ENCODE data around the gene WSCD2.

WSCD2 gene

DNA sequence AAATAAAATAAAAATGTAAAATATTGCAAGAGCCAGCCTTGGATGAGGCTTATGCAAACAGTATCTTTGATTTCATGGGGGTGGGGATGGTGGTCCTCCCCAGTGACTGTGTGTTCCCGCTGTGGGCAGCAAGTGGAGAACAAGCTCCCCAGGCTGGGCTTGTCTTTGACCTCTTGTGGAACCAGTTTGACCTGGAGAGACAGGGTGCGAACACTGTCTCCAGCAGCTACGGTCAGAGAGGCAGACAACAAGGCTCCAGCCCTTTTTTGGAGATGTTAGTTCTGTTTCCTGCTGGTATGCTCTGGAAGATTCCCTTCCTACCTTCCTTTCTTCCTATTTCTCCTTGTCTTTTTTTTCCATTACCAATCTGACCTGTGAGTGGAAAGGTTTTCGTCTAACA, 21.8 kb upstream of the WSCD2 start:
- DNase-seq (ENCODE audit: low read depth in 2 of 2), result no peak

DNA sequence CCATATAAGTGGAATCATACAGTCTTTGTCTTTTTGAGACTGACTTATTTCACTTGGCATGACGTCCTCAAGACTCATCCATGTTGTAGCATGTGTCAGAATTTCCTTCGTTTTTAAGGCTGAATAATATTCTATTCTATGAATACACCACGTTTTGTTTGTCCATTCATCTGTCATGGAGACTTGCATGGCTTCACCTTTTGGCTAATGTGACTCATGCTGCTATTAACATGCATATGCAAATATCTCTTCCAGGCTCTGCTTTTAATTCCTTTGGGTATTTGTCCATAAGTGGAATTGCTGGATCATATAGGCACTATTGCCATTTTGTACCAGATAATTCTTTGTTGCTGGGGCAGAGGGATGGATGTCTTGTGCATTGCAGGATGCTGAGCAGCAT, 19.6 kb upstream of the WSCD2 start:
- no peak for DNase-seq (ENCODE audit: low read depth in 2 of 2)

DNA sequence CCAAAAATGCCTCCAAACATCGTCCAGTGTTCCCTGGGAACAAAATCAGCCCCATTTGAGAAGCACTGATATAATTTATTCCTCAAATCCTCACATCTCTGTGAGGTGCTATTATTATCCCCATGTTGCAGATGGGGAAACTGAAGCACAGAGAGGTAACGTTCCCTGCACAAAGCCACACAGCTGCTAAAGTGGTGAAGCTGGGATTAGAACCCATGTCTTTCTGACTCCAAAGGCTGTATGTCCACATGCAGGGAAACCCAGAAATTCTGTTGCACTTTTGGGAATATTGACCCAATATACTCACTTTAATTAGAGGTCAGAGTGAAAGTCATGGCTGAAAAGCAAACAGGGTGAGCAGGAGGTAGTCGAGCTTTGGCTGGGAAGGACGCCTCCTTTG, 19.1 kb upstream of the WSCD2 start:
- DNase-seq (ENCODE audit: low read depth in 2 of 2), result no peak

DNA sequence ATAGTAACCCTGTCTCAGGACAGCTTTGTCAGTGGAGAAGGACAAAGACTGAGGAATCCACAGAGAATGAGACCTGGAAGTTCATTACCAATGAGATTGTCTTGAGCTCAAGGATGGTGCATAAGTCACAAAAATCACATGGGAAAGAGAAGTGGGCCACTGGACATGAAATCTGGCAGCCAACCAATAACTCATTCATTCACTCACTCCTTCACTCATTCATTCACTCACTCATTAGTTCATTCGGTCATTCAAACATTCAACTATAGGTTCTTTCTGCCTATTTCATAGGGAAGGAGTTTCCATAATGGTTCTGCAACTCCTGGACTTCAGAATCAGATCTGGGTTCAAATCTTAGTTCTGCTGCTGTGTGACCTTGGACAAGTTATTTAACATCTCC, 18.2 kb upstream of the WSCD2 start:
- no peak for DNase-seq (ENCODE audit: low read depth in 2 of 2)

DNA sequence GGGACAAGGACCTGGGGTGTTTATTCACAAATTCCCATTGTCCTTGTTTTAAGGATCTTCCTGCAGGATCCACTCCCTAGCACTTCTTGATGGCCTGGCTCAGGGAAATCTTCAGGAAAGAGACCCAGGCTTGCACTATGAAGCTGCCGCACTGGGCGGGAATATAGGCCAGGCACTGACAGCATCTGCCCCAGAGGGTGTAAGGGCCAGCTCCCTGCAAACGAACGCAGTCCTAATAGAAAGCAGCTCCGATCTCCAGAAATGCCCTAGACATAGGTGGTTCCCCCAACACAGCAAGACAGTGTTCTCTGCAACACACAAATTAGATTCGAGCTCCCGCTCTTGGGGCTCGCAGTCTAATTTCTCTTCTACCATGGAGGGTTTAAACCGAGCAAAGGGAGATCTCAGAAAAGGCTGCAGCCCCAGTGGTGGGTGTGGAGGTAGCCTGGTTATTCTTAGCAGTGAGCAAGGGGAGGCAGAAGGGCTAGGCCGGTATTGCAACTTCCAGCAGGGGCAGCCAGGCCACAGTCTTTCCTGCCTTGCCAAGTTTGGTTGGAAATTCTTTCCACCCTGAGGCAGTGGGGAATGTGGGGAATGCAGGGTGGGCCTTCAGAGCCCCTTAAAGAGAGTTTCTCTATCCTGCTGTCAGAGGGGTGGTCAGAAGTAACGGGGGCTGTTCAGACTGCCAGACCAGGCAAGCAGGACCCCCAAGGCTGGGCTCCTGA, 16.1 kb upstream of the WSCD2 start:
- no peak for DNase-seq (ENCODE audit: low read depth in 2 of 2)

DNA sequence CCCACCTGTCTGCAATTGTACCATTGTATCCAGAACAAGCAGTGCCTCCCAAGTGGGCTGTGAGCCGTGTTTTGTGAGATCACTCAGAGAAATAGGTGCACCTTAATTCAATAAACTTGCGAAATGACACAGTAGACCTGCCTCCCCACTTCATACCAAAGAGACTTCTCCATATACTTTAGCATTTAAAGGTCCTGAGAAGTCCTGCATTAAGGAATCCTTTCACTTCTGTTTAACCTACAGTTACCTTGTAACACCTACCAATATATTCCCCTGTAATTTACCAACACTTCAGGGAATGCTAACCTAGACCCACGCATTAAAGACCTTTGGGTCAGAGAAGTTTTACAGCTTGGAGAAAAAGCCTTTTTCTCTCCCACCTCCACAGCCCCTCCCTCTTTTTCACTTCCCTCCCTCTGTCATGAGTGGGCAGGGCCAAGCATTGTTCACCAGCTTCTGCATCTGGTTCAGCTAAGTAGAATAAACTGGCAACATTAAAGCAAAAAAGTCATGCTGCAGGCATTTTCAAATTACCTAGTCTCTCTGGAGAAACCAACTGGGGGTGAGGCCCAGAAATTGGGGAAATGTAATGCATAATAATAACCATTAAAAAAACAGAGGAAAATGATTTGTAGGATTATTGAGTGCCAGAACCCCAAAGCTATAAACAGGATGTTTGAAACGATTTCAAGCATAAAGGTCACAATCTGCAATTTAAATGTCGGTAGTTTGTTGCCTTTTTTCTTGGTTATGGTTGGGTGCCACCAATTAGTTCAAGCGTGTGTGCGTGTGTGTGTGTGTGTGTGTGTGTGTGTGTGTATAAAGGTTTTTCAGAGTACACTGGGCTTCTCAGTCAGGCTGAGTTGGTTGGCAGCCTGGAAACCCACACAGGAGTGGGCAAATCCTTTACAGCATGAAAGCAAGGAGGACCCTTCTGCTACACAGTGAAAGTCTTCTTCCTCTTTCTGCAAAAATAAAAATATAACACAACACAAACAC, 13.7 kb upstream of the WSCD2 start:
- no peak for DNase-seq (ENCODE audit: low read depth in 2 of 2)

DNA sequence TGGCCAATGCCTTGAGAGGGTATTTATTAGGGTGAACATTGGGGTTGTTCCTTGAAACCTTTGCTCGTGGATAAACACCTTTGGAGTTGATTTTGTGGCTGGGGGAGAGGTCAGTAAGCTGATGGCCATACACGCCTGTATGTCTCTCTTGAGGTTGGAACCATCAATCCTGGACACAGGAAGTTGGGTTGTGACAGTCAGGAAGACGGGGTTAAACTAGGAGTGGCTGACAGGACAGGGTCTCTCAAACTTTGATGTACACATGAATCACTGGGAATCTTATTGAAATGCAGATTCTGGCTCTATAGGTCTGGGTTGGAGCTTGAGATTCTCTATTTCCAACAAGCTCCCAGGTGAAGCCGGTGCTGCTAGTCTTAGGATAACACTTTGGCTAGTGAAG, 12.8 kb upstream of the WSCD2 start:
- no peak for DNase-seq (ENCODE audit: low read depth in 2 of 2)

DNA sequence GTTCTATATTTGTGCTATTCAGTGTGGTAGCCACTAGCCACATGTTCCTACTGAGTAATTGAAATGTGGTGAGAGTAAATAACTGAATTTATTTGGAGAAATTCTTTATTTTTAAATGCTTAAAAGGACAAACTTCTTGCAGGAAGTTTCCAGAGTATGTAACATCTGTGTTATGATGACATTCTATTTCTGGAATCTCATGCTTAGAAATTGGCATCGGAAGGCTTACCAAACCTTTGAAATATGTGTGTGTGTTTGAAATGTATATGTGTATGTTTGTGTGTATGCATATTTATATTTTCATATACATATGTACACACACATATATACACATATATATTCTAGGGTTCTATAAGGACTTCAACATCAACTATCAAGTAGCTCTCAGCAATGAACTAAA, 12.4 kb upstream of the WSCD2 start:
- no peak for DNase-seq (ENCODE audit: low read depth in 2 of 2)

DNA sequence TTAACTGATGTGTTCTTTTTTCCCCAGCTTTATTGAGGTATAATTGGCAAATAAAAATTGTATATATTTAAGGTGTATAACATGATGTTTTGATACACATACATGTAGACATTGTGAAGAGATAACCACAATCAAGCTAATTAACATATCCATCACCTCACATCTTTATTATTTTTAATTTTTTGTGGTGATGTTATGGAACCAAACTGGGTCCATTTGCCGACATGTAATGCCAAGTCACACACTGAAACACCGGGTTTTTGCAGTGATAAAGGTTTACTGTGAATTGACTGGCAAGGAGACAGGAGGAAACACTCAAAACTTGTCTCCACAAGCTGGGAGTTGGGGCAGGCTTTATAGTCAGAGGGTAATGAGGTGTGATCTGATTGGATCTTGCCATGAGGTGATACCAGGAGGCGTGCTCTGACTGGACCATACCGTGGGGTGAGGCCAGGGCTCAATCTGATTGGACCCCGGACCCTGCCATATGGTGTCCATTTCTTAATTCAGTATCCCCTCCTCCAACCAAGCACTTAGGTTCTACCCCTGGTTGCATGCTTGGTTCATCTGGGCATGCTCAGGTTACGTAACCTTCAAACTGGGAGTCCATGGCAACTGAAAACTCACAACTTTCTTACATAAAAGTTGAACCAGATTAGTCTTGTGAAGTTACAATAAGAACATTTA, 11.8 kb upstream of the WSCD2 start:
- no peak for DNase-seq (ENCODE audit: low read depth in 2 of 2)

DNA sequence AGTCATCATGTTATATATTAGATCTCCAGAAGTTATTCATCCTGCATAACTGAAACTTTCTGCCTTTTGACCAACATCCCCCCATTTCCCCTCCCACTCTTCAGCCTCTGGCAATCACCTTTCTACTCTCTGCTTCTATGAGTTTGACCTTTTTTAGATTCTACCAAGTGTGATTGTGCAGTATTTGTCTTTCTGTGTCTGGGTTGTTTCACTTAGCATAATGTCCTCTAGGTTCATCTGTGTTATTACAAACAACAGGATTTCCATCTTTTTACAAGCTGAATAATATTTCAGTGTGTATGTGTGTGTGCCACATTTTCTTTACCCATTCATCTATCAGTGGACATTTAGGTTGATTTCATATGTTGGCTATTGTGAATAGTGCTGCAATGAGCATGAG, 11.2 kb upstream of the WSCD2 start:
- DNase-seq (ENCODE audit: low read depth in 2 of 2), result no peak

DNA sequence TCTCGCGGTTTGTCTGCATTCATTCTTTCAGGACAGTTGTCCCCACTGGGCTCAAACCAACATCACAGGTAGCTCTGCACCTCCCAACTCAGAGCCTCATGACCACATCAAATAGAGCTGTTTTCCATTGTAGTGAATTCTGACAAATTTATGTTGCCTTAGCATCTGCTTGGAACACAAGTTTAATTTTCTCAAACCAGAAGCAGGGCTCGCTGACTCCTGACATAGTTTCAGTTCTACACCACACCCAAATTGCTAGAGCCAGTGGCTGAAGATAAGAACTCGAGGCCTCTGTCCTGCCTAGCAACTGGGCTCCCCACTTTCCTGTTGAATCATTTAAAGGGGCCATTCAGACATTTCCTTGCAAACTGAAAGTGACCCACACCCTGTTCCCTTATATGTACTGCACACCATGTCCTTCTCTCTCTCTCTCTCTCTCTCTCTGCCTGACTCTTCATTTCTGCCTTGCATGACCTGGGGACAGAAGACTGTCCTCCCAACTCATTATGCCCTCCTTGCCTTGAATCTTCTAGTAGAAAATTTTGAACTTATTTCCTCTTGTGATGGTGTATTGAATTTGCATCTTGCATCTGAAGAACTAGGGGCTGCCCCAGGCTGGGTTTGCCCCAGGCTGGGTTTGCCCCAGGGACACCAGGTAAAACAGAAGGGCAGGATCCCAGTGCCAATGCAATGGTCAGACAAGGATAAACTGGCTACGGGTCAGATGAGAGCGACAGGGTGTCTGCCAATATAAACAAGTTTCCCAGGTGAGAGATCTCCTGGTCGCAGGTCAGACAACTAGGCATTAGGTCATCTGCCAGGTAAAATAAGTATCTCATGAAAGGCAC, 9.7 kb upstream of the WSCD2 start:
- no peak for DNase-seq (ENCODE audit: low read depth in 2 of 2)

DNA sequence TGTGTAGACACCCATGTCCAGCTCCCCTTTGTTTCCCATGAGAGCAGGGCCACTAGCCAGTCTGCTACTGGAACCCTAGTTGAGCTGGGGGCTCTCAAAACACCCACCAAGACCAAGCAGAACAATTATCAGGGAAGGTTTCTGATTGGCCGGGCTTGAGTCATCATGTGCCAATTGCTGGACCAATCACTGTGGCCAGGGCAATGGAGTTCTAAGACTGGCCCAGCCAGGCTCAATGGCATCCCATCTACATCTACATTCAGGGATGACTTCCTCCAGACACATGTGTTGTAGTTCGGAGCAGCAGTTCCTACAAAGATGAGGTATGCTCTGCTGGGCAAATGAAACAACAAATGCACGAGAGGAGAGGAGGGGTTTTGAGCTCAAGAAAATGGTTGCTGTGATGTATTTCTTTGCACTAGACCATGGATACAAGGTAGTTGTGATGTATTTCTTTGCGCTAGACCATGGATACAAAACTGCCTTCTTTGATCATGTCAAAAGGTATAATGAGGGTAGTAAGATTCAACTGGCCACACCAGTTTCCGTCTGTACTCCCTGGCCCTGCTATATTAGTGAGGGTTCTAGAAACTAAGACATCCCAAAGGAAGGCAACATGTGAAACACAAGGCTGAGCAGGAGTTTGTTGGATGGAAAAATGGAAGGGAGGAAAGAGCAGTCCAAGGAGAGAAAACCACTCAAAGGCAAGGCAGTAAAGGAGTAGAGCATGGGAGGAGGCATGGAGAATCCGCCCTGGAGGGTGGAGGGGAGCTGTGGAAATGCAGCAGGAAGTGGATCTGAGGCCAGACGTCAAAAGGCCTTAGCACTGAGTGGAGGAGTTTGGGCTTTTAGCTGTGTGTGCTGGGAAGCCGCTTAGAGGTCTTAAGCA, 8.9 kb upstream of the WSCD2 start:
- DNase-seq (ENCODE audit: low read depth in 2 of 2), result no peak

DNA sequence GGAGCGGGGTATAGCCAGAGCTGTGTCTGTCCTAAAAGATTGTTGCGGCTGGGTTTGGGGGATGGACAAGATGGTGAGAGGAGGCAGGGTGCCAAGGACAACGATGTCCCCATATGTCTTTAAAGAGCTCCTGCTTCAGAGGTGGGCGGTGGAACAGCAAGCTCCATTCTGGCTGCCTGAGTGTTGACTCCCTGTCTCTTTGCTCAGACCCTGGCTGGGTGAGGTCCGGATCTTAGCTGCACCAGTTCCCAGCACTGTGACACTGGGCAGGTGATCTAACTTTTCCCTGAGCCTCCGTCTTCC, 8.3 kb upstream of the WSCD2 start:
- DNase-seq (ENCODE audit: low read depth in 2 of 2), result no peak

DNA sequence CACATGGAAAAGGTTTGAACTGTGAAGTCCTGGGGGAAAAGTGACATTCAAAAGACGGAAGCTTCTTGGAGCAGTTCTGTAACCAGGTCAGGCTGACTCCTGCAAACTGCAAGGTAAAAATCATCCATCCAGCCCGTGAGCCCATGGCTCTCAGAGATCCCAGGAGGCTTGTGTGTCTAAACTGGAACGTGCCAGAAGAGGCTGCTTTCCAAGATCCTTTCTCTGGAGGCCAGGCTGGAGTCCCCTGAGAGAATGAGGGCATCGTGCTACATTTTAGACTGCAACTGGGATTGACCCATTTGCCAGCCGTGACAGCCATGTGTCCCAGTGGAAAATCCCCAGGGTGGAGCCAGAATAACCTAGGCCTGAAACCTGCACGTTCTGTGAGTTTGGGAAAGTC, 7.8 kb upstream of the WSCD2 start:
- no peak for DNase-seq (ENCODE audit: low read depth in 2 of 2)

DNA sequence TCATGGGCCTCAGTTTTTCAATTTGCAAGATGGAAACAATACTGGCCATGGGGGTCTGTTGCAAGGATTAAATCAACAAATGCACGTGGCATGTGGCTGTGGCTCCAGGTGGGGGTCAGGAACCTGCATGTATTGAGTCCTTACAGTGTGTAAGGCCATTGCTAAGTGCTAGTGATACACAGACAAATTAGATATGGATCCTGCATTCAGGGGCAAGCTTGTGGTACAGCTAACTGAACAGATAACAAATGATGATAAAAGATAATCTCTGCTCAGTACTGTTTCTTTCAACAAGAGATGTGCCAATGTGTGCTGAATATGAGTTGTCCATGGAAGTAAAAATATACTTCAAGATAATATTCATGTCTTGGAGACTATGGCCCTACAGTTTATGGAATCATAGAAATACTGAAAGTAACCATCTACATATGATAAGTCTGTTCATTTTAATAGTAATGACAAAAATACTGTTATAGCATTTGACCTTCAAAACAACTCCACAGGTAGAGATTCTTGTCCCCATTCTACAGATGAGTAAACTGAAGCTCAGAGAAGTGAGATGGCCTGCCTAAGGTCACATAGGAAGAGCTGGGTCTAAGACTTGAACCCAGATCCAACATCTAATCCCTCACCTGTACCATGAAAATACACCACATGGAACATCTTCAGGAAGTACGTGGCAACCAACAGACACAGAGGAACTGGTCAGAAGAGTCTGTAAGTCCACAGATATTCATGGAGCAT, 7.2 kb upstream of the WSCD2 start:
- no peak for DNase-seq (ENCODE audit: low read depth in 2 of 2)

DNA sequence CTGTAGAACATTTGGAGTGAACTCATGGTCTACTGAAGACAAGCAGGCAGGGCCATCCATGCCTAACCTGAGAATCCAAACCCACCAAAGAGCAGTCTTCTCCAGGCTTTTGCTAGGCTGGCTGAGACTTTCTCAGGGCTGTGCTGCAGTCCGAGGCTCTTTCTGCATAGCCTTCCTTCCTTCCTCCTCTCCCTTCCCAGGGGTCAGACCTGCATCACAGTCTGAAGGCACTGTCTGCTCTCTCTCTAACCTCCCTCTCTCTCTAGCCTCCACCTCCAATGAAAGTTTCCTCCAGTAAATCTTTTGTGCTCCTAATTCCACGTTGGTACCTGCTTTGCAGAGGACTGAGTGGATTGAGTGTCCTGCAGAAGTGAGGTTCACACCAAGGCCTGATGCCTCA, 6.4 kb upstream of the WSCD2 start:
- DNase-seq (ENCODE audit: low read depth in 2 of 2), result no peak

DNA sequence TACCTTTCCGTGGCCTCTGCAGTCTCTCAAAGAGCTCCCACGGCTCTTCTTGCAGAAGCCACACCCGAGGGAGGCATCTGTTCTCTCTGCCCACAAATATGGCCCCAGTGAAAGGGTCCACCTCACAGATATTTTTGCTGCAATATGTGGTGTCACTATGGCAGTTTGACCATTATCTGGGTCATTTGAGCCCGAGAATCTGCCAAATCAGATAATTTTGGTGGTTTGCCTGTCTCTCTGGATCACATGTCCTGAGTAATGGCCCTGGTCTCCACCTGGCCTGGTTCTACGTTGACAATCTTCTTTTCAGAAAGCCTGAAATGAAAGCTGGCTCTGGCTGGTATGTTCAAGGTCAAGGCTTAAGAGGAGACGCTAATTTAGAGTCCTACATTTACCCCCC, 5.7 kb upstream of the WSCD2 start:
- DNase-seq (ENCODE audit: low read depth in 2 of 2), result no peak

DNA sequence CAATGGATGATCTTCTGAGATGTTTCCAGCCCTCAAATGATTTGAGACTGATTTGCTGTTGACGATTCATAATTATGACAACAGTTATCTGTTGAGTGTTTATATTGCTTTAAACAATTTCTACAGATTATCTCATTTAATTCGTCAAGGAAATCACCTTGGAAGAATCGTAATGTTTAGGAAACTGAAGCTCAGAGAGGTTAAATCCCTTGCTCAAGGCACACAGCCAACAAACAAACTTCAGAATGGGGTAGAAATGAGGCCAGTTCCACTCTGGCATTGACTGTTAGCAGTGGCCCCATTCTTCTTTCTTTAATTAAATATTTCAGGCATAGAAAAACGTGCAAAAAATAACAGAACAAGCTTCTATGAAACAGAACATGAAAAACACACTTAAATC, 4.0 kb upstream of the WSCD2 start:
- DNase-seq (ENCODE audit: low read depth in 2 of 2), result no peak

DNA sequence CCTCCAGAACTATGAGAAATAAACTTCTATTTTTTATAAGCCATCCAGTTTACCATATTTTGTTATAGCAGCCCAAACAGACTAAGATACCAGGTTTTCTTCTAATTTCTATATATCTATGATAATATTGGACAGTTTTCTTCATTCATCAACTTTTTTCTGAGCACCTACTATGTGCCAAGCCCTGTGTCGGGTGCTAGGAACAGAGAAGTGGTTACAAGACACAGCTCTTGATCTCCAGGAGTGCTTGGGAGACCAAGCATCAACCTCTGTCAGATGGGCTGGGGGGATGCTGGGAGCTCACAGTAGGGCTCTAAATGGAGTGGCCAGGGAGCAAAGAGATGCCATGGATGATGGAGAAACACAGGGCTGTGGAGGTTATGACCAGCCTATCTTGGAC, 2.9 kb upstream of the WSCD2 start:
- DNase-seq (ENCODE audit: low read depth in 2 of 2), result no peak

DNA sequence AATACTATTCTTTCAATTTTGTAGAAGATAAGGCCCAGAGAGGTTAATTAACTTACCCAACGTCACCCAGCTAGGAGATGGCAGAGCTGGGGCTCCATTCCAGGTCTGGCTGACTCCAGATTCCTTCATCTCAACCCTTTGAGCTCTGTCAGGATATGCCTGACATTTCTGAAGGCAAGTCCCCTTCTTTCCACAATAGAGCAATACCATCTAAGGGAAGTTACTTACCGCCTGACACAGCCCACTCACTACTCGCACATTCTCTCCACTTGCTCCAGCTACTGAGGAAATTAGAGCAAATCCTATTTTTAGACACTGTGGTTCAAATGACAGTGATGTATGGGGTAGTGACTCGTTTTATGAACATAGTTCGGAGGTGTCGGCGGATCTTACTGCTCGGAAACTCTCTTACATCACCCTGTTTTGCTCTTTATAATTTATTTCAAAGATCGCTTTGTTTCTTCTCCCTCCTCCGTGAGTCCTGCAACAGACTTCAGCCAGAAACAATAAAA, 2.0 kb upstream of the WSCD2 start:
- DNase-seq (ENCODE audit: low read depth in 2 of 2), result no peak
